Glomerular visceral epithelial cell (primary cell): Measurements from ENCODE around the gene CCM2L.

Experiments
- DNase-seq: peaks from one replicate; pipeline ENCODE4 v3.0.0-alpha.2; 2016; ENCODE audit errors: extremely low spot score

Gene CCM2L

GRCh38 chr20:32010101-32010500 lies at the start of gene CCM2L:
Gene CCM2L (plus strand): TSS chr20:32010438. CDS start chr20:32010455, 17 bp downstream.
- DNase-seq, result no peak

DNA sequence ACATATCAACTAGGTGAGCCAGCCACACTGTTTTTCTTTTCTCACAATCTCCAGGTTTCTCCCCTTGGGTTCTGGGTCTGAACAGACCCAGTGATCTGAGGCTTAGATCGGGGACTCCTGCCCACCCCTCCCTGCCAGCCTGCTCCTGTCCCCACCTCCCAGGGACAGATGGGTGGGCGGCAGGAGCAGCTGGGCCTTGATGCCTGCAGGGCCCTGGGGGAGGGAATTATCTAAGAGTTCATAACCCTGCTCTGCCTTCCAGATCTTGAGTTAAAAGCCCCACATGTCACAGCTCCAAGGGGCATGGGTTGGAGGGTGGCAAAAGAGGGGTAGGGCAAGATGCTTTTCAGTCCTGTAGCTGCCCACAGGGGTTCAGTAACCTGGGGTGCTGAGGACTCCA lies 47.5 kb upstream of the CCM2L start:
- no peak for DNase-seq

DNA sequence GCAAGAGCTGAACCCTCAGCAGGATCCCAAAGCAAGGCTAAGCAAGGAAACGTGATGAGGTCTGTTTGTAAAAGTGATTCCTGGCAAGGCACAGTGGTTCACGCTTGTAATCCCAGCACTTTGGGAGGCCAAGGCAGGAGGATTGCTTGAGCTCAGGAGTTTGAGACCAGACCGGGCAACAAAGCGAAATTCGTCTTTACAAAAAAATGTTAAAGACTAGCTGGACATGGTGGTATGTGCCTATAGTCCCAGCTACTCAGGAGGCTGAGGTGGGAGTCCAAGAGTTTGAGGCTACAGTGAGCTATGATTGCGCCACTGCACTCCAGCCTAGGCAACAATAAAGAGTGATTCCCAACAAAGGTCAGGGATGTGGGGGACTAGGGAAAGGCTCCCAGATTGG lies 46.3 kb upstream of the CCM2L start:
- no peak for DNase-seq

- DNase-seq, result no peak
These were observed 43.1 kb upstream of the CCM2L start for GRCh38 chr20:31966991-31967655.

DNA sequence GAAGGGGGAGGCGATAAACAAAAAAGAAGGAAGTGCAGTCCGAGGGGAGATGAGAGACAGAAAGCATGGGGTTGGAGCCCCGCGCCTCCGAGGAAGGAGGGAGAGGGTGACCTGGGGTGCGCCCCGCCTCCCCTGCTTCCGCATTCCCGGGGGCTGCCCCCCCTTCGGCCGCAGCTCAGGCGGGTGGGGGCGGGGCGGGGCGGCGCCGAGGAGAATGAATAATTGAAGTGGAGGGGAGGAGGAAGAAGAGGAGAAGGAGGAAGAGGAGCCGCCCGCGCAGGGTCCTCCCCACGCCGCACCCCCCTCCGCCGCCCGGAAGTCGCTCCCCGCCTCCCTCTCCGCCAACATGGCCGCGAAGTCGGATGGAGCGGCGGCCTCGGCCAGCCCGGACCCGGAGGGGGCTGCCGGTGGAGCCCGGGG lies 42.4 kb upstream of the CCM2L start, which contains the start of gene XKR7:
Gene XKR7 (plus strand): TSS at position 322 of the 420 bp plus-strand sequence. CDS start 25 bp downstream, at position 347.
- peak; percentile 58 for DNase-seq

GRCh38 chr20:31968291-31969126 lies 41.7 kb upstream of the CCM2L start:
- peak; percentile 81 for DNase-seq

DNA sequence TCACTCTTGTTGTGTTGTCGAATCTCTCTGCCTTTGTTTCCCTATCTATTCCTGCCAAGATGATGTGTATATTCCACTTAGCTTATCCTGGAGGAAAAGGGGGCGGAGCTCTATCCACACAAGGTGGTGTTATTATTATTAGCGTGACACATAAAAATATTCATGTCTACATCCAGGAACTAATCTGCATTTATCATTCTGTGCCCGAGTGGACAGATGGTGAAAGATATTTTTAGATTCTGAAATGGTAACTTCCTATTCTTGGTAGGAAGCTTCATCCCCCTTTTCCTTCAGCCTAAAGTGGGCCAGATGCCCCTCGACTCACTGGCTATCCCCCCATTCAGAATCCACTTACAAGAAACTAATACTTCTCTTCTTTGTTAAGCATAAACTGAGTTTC lies 40.2 kb upstream of the CCM2L start:
- no peak for DNase-seq

DNA sequence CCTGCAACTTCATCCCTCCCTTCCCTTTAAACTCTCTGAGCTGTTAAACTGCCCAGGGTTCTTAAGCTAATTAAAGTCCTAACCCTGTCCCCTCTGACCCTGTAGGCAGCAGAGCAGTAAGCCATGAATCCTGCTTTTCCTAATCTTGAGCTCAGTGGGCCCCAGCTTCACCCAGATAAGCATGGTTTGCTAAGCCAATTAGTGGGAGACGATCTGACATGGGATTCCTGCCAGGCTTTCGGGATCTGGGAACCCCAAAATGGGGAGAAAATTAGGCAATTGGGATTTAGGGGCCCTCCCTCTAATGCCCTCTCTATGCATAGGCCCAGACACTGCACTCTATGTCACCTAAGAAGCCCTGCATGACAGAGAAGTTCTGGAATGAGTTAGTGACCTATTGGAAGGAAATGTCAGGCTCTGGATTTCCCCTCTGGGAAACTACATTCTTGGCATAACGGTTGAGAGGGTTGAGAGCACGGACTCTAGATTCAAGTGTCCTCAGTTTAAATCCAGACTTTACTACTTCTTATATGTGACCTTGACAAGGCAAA lies 37.7 kb upstream of the CCM2L start:
- peak; percentile 71 for DNase-seq

- DNase-seq, result no peak
These were observed 35.9 kb upstream of the CCM2L start for GRCh38 chr20:31974296-31974695.

DNA sequence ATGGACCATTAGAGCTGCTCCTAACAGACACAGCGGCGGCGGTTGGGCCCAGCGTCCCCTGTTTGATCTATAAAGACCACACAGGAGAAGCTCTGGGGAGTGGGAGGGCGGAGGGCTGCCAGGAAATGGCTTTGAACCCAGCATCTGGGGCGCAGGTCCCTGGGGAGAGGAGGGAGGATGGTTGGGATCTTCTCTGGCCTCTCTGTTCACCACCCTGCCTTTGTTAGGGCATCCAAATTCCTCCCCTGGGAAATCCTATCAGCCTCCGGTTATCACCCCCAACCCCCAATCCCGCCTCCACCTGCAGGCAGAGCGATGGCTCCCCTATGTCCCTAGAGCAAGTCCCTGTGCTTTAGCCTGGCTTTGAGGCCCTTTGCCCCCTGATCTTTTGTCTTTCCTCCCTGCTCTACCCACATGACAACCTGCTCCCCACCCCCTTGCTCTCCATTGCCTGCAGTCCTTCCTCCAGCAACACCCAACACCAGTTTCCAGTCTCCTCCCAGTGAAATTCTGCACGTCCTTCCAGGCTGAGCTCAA lies 35.2 kb upstream of the CCM2L start:
- no peak for DNase-seq

- DNase-seq, result no peak
These were observed 34.4 kb upstream of the CCM2L start for GRCh38 chr20:31975874-31976273.

DNA sequence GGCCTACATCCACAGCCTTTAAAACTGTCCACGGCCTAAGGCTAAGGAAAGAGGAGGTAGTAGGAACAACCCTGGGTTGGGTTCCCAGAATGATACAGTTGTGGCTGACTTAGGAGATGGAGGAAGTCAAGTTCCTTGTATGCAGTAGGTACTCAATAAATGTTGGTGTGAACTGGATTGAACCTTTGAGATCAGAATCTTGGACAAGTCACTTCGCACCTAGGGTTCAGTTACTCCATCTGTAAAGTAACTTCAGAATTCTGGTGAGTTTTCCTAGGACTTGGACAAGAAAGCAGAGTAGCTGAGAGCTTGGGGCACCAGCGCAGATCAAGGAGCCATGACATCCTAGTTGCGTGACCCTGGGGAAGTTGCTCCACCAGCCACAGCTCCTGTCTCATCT lies 33.2 kb upstream of the CCM2L start:
- DNase-seq, result no peak

- no peak for DNase-seq
These were observed 30.4 kb upstream of the CCM2L start for GRCh38 chr20:31979713-31980426.

- DNase-seq, result no peak
These were observed 28.5 kb upstream of the CCM2L start for GRCh38 chr20:31981784-31982183.

DNA sequence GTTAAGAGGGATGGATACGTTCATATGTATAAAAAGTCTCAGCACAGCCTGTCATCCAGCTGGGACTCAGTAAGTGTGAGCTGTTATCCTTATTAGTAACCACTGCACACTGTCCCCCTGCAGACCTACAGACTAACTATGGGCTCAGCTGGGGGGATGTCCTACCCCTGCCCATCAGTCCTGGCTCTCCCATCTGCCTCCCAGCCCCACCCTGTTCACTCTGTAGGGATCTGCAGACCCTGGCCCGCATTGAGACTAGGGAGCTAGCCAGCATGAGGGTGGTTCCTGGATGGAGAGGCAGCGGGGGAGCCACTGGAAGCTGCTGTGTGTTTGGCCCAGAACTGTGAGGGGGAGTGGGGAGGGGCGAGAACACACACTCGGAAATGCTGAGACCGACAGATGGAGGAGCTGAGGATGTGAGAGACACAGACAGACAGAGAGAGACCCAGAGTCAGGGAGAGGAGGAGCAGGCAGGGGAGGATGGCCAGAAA lies 25.2 kb upstream of the CCM2L start:
- DNase-seq, result no peak

DNA sequence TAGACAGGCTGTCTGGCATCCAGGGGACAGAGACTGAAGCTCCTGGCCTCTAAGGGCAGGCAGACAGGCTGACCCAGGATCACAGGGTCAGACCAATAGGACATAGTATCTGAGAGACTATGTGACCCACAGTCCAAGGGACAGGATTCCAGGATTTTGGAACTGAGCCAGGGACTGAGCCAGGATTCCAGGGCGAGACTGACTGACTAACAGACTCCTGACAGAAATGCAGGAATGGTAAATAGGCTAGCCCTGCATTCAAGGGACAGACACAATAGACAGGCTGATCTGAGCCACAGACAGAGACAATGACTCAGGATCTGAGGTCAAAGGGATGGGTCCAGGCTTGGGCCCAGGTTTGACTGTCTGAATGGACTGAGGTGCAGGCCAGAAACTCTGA lies 22.5 kb upstream of the CCM2L start:
- DNase-seq, result peak; percentile 47

GRCh38 chr20:31988430-31989015 lies 21.7 kb upstream of the CCM2L start:
- no peak for DNase-seq

DNA sequence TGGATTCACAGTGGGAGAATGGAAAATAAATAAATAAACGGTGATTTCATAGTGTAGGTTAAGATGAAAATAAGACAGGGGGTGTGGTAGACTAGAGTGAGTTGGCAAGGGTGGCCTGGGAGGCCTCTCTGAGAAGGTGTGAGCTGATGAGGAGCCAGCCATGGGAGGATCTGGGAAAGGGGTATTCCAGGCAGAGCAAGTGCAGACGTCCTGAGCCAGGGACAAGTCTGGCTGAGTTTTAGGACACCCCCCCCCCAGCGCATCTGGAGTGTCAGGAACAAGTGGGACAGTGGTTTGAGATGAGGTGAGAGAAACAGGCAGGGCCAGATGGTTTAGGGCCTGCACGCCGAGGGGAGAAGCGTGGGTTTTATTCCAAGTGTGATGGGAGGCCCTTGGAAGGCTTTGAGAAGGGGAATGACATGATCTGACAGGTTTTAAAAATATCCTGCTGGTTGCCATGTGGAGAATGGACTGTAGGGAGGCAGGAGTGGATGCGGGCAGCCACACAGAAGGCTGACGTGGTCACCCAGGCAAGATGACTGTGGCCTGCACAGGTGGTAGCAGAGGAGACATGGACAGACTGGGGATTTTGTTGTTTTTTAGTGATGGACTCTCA lies 21.1 kb upstream of the CCM2L start:
- DNase-seq, result no peak

DNA sequence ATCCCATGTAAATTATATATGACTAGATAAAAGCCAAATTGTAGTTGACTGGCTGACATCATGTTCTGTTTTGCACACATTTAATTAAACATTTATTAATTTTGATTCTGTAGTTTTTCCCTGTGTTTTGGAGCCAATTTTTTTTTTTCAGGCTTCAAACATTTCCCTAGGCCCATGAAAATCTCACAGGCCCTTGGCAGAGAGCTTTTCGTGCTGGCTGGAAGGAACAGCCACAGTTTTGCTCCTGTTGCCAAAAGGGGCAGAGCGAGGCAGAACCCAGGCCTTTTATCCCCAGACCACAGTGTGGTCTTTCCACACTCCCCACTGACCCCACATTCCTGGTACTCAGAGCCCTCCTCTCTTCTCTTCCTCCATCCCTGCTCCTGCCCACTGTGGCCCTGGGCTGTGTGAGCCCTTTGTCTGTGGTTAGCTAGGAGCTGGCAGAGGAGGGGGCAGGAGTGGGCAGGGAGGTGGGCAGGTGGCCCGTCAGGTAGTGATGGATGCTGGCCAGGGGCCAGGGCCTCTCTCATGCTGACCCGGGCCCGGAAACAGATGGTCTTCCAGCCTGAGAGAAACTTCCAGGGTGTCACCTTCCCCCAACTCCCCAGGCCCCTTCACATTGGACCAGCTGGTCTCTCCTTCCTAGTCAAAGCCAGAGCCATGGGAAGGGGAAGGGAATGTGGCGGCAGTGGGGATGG lies 19.4 kb upstream of the CCM2L start:
- no peak for DNase-seq

GRCh38 chr20:31991339-31991705 lies 18.9 kb upstream of the CCM2L start:
- no peak for DNase-seq
